WTC11 (cell line): Measurements from ENCODE around the gene CDC20. TPM values are rescaled to one million over a fixed set of nuclear protein-coding genes. Genes with fewer than 3 reads are reported as not detected.

Experiments
- ATAC-seq: fragments of 200-7000 bp; cut with Tn5 transposase; 2 replicates; pipeline ENCODE4 v1.10.0; 2021; ENCODE audit warnings: mild to moderate bottlenecking, moderate library complexity
- CTCF ChIA-PET: fragments of 300-600 bp; sonication (Branson Sonifier 250); formaldehyde crosslinking; loops from one replicate; lab custom pipeline; 2021; ENCODE audit warnings: antibody characterized with exemption; lab: Charles Lee
- POLR2A ChIA-PET: fragments of 350-600 bp; sonication (Branson Sonifier 250); formaldehyde crosslinking; loops from one replicate; lab custom pipeline; 2021; ENCODE audit warnings: antibody characterized with exemption; lab: Charles Lee
- DNase-seq: peaks from one replicate; pipeline ENCODE4 v3.0.0; 2021; ENCODE audit warnings: low spot score
- H3K27ac Mint-ChIP-seq: 2 replicates; pipeline ENCODE4 v1.8.0; 2021; ENCODE audit warnings: mixed read lengths
- H3K27me3 Mint-ChIP-seq: 2 replicates; pipeline ENCODE4 v1.8.0; 2021; ENCODE audit warnings: low read depth, mild to moderate bottlenecking, moderate library complexity, mixed read lengths
- H3K36me3 Mint-ChIP-seq: 2 replicates; pipeline ENCODE4 v1.8.0; 2021; ENCODE audit warnings: mixed read lengths
- H3K4me1 Mint-ChIP-seq: 2 replicates; pipeline ENCODE4 v1.8.0; 2022; ENCODE audit warnings: mixed read lengths
- H3K4me3 Mint-ChIP-seq: 2 replicates; pipeline ENCODE4 v1.8.0; 2021; ENCODE audit warnings: mild to moderate bottlenecking, moderate library complexity, mixed read lengths
- H3K9me3 Mint-ChIP-seq: 2 replicates; pipeline ENCODE4 v1.8.0; 2021; ENCODE audit warnings: mixed read lengths
- EMX1 ChIP-seq: fragments of 250-450 bp; sonication (Bioruptor Pico); IDR thresholded peaks from 2 replicates; pipeline ENCODE4 v1.8.0; 2021; ENCODE audit warnings: mild to moderate bottlenecking
- FOXK1 ChIP-seq: sonication (generic); formaldehyde crosslinking; IDR thresholded peaks from 2 replicates; pipeline ENCODE4 v1.8.0; 2022; ENCODE audit warnings: mild to moderate bottlenecking, moderate library complexity, missing genetic modification reagents
- GTF2I ChIP-seq: fragments of 250-450 bp; sonication (Bioruptor Pico); conservative IDR thresholded peaks from 2 replicates; pipeline ENCODE4 v1.4.0; 2021; ENCODE audit warnings: mild to moderate bottlenecking
- IRF2 ChIP-seq: sonication (generic); formaldehyde crosslinking; IDR thresholded peaks from 2 replicates; pipeline ENCODE4 v1.8.0; 2022; ENCODE audit warnings: low read depth, missing genetic modification reagents, borderline replicate concordance
- JAZF1 ChIP-seq: fragments of 250-450 bp; sonication (Bioruptor Pico); IDR thresholded peaks from 2 replicates; pipeline ENCODE4 v1.9.0; 2021; ENCODE audit warnings: moderate library complexity, mild to moderate bottlenecking, inconsistent platforms
- KAT7 ChIP-seq: sonication (generic); formaldehyde crosslinking; IDR thresholded peaks from 2 replicates; pipeline ENCODE4 v1.8.1; 2023; ENCODE audit warnings: missing genetic modification reagents, mild to moderate bottlenecking, borderline replicate concordance
- TEAD4 ChIP-seq: sonication (generic); formaldehyde crosslinking; IDR thresholded peaks from 2 replicates; pipeline ENCODE4 v1.8.0; 2022; ENCODE audit warnings: mild to moderate bottlenecking, missing genetic modification reagents
- ZNF263 ChIP-seq: sonication (generic); formaldehyde crosslinking; IDR thresholded peaks from 2 replicates; pipeline ENCODE4 v1.8.1; 2022; ENCODE audit warnings: low read depth, mild to moderate bottlenecking, moderate library complexity, missing genetic modification reagents
- ZNF416 ChIP-seq: fragments of 250-450 bp; sonication (Bioruptor Pico); IDR thresholded peaks from 2 replicates; pipeline ENCODE4 v1.9.0; 2021; ENCODE audit warnings: mild to moderate bottlenecking, inconsistent platforms
- total RNA-seq: library from RNA; stranded (reverse); gene quantifications from 3 replicates; pipeline ENCODE4 v1.2.3, GENCODE V29; 2021
- TF ChIP-seq, protein P1 (sequence below): sonication (generic); formaldehyde crosslinking; IDR thresholded peaks from 2 replicates; pipeline ENCODE4 v1.8.1; 2022; ENCODE audit warnings: missing genetic modification reagents, borderline replicate concordance
- TF ChIP-seq, protein P2 (sequence below): sonication (generic); formaldehyde crosslinking; IDR thresholded peaks from 2 replicates; pipeline ENCODE4 v1.8.1; 2022; ENCODE audit warnings: mild to moderate bottlenecking, missing genetic modification reagents, moderate library complexity, borderline replicate concordance
- TF ChIP-seq, protein P3 (sequence below): fragments of 200-600 bp; IDR thresholded peaks from 2 replicates; pipeline ENCODE4 v1.8.0; 2022; ENCODE audit warnings: antibody characterized with exemption
- TF ChIP-seq, protein P4 (sequence below): sonication (generic); formaldehyde crosslinking; IDR thresholded peaks from 2 replicates; pipeline ENCODE4 v1.8.1; 2023; ENCODE audit warnings: mild to moderate bottlenecking, missing genetic modification reagents, moderate library complexity
- TF ChIP-seq, protein P5 (sequence below): sonication (generic); formaldehyde crosslinking; IDR thresholded peaks from 2 replicates; pipeline ENCODE4 v1.8.1; 2022; ENCODE audit warnings: low read depth, mild to moderate bottlenecking, moderate library complexity, missing genetic modification reagents, borderline replicate concordance
- TF ChIP-seq, protein P6 (sequence below): fragments of 250-450 bp; sonication (Bioruptor Pico); IDR thresholded peaks from 2 replicates; pipeline ENCODE4 v1.9.0; 2021; ENCODE audit warnings: mild to moderate bottlenecking

The CDC20 gene
- total RNA-seq, 1 experiment from 2014 or later: 280 TPM

DNA sequence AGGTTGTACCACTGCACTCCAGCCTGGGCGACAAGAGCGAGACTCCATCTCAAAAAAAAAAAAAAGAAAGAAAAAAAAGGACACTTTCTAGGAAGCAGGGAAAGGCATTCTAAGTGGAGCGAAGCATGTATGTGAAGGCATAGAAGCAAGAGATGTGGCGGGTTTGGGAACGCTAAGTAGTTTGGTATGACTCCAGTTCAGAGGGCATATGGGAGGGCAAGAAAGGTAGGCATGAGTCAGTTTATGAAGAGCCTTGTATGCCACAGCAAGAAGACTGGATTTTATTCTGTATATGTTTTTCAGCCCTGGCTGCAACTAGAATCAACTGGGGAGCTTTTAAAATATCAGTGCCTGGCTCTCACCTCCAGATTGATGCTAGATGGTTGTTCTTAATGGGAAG, 13.4 kb downstream of the CDC20 start:
- ATAC-seq (no peak), DNase-seq (no peak)
- no peaks in the 10 kb centered on the region for H3K9me3 Mint-ChIP-seq
- H3K27ac Mint-ChIP-seq: no peak overlapping the region
- CTCF ChIA-PET: no interaction called here
- POLR2A ChIA-PET: no interaction called here
- no peaks in the 10 kb centered on the region for H3K27me3 Mint-ChIP-seq
- TF ChIP-seq ZNF416: no peak
- TF ChIP-seq JAZF1 (CRISPR knock-in tag): no peak
- no peak for TF ChIP-seq IRF2
- TF ChIP-seq KAT7: no peak
- TF ChIP-seq EMX1 (CRISPR knock-in tag): no peak
- TF ChIP-seq, protein P1, sequence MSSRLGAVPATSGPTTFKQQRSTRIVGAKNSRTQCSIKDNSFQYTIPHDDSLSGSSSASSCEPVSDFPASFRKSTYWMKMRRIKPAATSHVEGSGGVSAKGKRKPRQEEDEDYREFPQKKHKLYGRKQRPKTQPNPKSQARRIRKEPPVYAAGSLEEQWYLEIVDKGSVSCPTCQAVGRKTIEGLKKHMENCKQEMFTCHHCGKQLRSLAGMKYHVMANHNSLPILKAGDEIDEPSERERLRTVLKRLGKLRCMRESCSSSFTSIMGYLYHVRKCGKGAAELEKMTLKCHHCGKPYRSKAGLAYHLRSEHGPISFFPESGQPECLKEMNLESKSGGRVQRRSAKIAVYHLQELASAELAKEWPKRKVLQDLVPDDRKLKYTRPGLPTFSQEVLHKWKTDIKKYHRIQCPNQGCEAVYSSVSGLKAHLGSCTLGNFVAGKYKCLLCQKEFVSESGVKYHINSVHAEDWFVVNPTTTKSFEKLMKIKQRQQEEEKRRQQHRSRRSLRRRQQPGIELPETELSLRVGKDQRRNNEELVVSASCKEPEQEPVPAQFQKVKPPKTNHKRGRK (CRISPR knock-in tag): no peak
- TF ChIP-seq, protein P2, sequence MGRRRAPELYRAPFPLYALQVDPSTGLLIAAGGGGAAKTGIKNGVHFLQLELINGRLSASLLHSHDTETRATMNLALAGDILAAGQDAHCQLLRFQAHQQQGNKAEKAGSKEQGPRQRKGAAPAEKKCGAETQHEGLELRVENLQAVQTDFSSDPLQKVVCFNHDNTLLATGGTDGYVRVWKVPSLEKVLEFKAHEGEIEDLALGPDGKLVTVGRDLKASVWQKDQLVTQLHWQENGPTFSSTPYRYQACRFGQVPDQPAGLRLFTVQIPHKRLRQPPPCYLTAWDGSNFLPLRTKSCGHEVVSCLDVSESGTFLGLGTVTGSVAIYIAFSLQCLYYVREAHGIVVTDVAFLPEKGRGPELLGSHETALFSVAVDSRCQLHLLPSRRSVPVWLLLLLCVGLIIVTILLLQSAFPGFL (CRISPR knock-in tag): no peak
- TF ChIP-seq, protein P3, sequence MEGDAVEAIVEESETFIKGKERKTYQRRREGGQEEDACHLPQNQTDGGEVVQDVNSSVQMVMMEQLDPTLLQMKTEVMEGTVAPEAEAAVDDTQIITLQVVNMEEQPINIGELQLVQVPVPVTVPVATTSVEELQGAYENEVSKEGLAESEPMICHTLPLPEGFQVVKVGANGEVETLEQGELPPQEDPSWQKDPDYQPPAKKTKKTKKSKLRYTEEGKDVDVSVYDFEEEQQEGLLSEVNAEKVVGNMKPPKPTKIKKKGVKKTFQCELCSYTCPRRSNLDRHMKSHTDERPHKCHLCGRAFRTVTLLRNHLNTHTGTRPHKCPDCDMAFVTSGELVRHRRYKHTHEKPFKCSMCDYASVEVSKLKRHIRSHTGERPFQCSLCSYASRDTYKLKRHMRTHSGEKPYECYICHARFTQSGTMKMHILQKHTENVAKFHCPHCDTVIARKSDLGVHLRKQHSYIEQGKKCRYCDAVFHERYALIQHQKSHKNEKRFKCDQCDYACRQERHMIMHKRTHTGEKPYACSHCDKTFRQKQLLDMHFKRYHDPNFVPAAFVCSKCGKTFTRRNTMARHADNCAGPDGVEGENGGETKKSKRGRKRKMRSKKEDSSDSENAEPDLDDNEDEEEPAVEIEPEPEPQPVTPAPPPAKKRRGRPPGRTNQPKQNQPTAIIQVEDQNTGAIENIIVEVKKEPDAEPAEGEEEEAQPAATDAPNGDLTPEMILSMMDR: no peak
- H3K4me1 Mint-ChIP-seq: peaks cover 11% of the 10 kb centered on the region
- no peaks in the 10 kb centered on the region for H3K36me3 Mint-ChIP-seq
- H3K4me3 Mint-ChIP-seq: no peak overlapping the region

DNA sequence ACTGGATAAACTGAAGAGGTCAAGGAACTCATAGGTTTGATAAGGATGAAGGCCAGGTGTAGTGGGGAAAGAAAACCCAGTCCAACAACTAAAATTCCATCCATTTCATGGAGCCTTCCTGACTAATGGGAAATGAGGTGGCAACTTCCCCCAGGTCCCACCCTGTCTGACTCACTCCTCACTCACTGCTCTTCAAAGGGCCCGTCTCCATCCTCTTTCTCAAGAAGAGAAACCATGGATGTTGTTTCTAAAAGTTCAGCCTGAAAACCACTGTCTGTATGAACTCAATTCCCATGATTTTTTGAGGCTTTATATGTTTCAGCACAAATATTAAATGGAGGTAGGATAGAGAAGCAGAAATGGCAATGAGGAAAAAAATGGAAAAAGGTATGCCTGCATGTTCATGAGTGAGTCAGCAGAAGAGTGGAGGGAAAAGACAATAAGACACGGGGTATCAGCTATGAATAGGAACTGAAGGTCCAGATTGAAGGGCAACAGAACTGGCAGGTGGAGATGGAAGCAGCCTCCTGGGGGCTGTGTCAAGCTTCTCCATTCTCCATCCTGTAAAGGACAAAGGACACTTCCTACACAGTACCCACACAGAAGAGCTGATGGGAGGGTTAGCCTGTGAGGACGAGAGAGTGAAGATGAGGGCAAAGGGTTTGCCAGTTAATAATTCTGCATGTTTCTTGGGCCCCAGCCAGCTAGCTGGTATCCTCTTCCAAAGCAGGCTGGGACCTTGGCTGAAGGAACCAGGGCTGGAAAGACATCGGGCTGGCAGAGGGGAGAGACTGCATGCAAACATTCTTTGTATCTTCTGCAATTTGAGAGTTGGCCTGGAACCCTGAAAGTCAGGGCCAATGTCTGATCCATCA, 14.5 kb downstream of the CDC20 start:
- H3K9me3 Mint-ChIP-seq: no peaks in the 10 kb centered on the region
- no peaks in the 10 kb centered on the region for H3K27me3 Mint-ChIP-seq
- ChIA-PET POLR2A (no interaction called here), CTCF (no interaction called here)
- no peak for ATAC-seq
- no peak for TF ChIP-seq FOXK1 (CRISPR knock-in tag)
- no peaks in the 10 kb centered on the region for H3K36me3 Mint-ChIP-seq
- H3K4me3 Mint-ChIP-seq: no peak overlapping the region
- H3K4me1 Mint-ChIP-seq: peaks cover 9% of the 10 kb centered on the region
- DNase-seq: no peak
- H3K27ac Mint-ChIP-seq: no peak overlapping the region

DNA sequence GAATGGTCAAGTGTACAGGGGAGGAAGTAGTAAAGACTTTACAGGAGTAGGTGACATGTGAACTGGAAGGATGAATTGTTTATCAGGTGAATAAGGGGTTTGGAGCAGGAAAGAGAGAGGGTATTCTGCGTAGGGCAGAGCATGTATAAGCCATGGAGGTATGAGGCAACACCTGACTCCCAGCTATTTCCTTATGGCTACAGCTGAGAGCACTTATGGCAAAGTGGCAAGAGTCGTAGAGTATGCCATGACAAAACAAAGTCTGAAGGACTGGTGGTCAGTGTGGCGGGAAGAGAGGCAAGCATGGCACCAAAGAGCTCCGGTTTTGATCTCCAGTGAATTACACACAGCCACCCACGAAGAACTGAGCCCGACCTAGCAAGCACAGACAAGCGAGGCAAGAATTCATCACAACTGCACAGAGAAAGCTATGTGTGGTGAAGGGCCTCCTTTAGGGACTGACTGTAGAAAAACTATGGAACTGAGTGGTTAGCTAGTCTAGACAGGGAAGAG, 18.0 kb downstream of the CDC20 start:
- Mint-ChIP-seq H3K4me1 (peaks cover 3% of the 10 kb centered on the region; the same call in 1 of the 2 replicates), H3K36me3 (no peaks in the 10 kb centered on the region), H3K27ac (no peak overlapping the region), H3K4me3 (no peak overlapping the region), H3K27me3 (no peaks in the 10 kb centered on the region), H3K9me3 (no peaks in the 10 kb centered on the region)
- TF ChIP-seq, protein P4, sequence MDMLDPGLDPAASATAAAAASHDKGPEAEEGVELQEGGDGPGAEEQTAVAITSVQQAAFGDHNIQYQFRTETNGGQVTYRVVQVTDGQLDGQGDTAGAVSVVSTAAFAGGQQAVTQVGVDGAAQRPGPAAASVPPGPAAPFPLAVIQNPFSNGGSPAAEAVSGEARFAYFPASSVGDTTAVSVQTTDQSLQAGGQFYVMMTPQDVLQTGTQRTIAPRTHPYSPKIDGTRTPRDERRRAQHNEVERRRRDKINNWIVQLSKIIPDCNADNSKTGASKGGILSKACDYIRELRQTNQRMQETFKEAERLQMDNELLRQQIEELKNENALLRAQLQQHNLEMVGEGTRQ (CRISPR knock-in tag): no peak
- DNase-seq (no peak), ATAC-seq (no peak)
- POLR2A ChIA-PET: no interaction called here
- CTCF ChIA-PET: interaction anchor here (0.7 to 1.2 kb wide), 2 partner anchors 38 to 155 kb away, joined by 4 to 5 read pairs; no protein-coding TSS in a partner anchor

DNA sequence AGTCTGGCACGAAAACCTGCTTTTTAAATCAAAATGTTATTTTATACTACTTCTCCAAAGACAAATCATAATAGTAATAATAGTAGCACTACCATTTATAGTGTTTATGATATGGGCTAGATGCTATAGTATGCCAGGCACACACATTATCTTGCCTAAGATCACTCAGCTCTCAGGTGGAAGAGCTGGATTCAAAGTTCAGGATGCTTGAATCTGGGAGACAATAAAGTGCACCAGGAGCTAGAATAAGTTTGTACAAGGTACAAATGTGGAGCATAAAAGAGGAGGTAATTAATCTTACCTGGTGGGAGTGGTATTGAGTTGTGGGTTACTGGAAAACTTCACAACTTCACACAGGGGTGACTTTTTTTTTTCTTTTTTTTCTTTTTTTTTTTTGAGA, 19.1 kb downstream of the CDC20 start:
- Mint-ChIP-seq H3K4me1 (peaks cover 3% of the 10 kb centered on the region; the same call in 1 of the 2 replicates), H3K27me3 (no peaks in the 10 kb centered on the region), H3K9me3 (no peaks in the 10 kb centered on the region), H3K4me3 (no peak overlapping the region), H3K36me3 (no peaks in the 10 kb centered on the region; the same call in 1 of the 2 replicates), H3K27ac (no peak overlapping the region)
- ChIA-PET CTCF (interaction anchor here (1.1 to 1.3 kb wide), 2 partner anchors 19 to 37 kb away, joined by 5 read pairs; partner anchors contain the start of gene CDC20), POLR2A (no interaction called here)
- ATAC-seq (no peak), DNase-seq (no peak)
- TF ChIP-seq, protein P4 (CRISPR knock-in tag): no peak
- TF ChIP-seq, protein P5, sequence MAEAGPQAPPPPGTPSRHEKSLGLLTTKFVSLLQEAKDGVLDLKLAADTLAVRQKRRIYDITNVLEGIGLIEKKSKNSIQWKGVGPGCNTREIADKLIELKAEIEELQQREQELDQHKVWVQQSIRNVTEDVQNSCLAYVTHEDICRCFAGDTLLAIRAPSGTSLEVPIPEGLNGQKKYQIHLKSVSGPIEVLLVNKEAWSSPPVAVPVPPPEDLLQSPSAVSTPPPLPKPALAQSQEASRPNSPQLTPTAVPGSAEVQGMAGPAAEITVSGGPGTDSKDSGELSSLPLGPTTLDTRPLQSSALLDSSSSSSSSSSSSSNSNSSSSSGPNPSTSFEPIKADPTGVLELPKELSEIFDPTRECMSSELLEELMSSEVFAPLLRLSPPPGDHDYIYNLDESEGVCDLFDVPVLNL (CRISPR knock-in tag): no peak
- TF ChIP-seq KAT7 (no peak), ZNF416 (no peak), GTF2I (CRISPR knock-in tag) (no peak), ZNF263 (CRISPR knock-in tag) (no peak), TEAD4 (CRISPR knock-in tag) (no peak)
- TF ChIP-seq, protein P6, sequence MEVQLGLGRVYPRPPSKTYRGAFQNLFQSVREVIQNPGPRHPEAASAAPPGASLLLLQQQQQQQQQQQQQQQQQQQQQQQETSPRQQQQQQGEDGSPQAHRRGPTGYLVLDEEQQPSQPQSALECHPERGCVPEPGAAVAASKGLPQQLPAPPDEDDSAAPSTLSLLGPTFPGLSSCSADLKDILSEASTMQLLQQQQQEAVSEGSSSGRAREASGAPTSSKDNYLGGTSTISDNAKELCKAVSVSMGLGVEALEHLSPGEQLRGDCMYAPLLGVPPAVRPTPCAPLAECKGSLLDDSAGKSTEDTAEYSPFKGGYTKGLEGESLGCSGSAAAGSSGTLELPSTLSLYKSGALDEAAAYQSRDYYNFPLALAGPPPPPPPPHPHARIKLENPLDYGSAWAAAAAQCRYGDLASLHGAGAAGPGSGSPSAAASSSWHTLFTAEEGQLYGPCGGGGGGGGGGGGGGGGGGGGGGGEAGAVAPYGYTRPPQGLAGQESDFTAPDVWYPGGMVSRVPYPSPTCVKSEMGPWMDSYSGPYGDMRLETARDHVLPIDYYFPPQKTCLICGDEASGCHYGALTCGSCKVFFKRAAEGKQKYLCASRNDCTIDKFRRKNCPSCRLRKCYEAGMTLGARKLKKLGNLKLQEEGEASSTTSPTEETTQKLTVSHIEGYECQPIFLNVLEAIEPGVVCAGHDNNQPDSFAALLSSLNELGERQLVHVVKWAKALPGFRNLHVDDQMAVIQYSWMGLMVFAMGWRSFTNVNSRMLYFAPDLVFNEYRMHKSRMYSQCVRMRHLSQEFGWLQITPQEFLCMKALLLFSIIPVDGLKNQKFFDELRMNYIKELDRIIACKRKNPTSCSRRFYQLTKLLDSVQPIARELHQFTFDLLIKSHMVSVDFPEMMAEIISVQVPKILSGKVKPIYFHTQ (CRISPR knock-in tag): no peak
